GM12878 (cell line): ENCODE data around the gene NT5DC4.

ENCODE experiments used
- CBX5 ChIP-seq: sonication (generic); IDR thresholded peaks from 2 replicates; pipeline ENCODE4 v1.6.1; 2016; ENCODE audit warnings: low read depth, moderate library complexity, mild to moderate bottlenecking, inconsistent platforms
- MXI1 ChIP-seq: fragments of 150-350 bp; IDR thresholded peaks from 2 replicates; pipeline ENCODE4 v1.6.1; 2011; ENCODE audit warnings: low read depth, mild to moderate bottlenecking, inconsistent platforms, low read length, improper control_type of control experiment
- NFIC ChIP-seq: IDR thresholded peaks from 2 replicates; pipeline ENCODE4 v1.6.1; 2012; ENCODE audit warnings: low read depth, mild to moderate bottlenecking, inconsistent platforms, low read length, moderate library complexity
- RELA ChIP-seq: fragments of 450-650 bp; IDR thresholded peaks from 2 replicates; pipeline ENCODE4 v1.8.0; 2014; ENCODE audit warnings: borderline replicate concordance; ENCODE audit not compliant: partially characterized antibody
- SIN3A ChIP-seq: IDR thresholded peaks from 2 replicates; pipeline ENCODE4 v1.6.1; 2012; ENCODE audit warnings: low read depth, low read length, improper control_type of control experiment
- SMAD1 ChIP-seq: fragments of 450-650 bp; IDR thresholded peaks from 2 replicates; pipeline ENCODE4 v1.6.1; 2018; ENCODE audit warnings: mild to moderate bottlenecking, low read depth; ENCODE audit not compliant: partially characterized antibody
- TAF1 ChIP-seq: IDR thresholded peaks from 2 replicates; pipeline ENCODE4 v1.6.1; 2011; ENCODE audit warnings: mild to moderate bottlenecking, low read depth, low read length, borderline replicate concordance
- TF ChIP-seq, protein P1 (sequence below): IDR thresholded peaks from 2 replicates; pipeline ENCODE4 v1.6.1; 2011; ENCODE audit warnings: borderline replicate concordance, low read depth, mild to moderate bottlenecking, moderate library complexity, mixed read lengths, low read length; ENCODE audit not compliant: insufficient read depth; ENCODE audit errors: extremely low read length
- TF ChIP-seq, protein P2 (sequence below): IDR thresholded peaks from 2 replicates; pipeline ENCODE4 v1.6.1; 2011; ENCODE audit warnings: low read depth, low read length, improper control_type of control experiment, borderline replicate concordance
- TF ChIP-seq, protein P3 (sequence below), 3 experiments: IDR thresholded peaks in 2 of 3; conservative IDR thresholded peaks in 1 of 3; 2 replicates each; pipeline ENCODE4 v1.5.1; 2011; ENCODE audit warnings: low read depth in 3 of 3, low read length in 3 of 3, mild to moderate bottlenecking in 3 of 3, control low read depth in 2 of 3, moderate library complexity in 2 of 3, inconsistent platforms in 1 of 3, mixed read lengths in 1 of 3; ENCODE audit not compliant: control insufficient read depth in 2 of 3, insufficient read depth in 1 of 3; ENCODE audit errors: extremely low read depth in 1 of 3

DNA sequence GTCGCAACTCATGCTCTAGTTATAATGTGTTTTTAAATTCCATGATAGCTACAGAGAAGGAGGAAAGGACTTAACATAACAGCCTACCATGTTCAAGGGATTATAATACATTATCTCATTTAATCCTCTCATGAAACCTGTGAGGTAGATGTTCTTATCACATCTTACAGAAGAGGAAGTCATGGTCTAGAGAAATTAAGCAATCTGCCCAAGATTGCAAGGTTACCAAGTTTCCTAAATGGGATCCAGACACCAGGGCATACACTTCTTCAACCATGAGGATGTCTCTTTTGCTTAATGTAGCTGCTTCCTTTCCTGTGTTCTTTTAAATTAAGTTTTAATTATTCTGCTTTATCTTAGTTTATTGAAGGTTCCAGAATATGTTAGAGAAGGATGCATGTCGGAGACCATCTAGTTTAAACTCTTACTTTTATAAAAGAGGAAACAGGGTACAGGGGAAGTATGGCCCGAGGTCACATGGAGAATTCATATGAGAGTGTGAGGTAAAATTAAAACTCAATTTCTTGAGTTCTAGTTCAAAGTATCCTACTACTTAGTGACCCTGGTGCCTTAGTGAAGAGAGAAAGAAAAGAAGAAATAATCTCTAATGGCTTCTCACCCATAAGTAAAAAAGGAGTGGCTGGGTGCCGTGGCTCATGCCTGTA lies 67.0 kb downstream of the NT5DC4 start:
- TF ChIP-seq RELA (no peak), CBX5 (no peak), NFIC (no peak), SMAD1 (no peak), MXI1 (no peak), SIN3A (no peak), TAF1 (no peak)
- TF ChIP-seq, protein P1, sequence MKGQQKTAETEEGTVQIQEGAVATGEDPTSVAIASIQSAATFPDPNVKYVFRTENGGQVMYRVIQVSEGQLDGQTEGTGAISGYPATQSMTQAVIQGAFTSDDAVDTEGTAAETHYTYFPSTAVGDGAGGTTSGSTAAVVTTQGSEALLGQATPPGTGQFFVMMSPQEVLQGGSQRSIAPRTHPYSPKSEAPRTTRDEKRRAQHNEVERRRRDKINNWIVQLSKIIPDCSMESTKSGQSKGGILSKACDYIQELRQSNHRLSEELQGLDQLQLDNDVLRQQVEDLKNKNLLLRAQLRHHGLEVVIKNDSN = no peak
- TF ChIP-seq, protein P2, sequence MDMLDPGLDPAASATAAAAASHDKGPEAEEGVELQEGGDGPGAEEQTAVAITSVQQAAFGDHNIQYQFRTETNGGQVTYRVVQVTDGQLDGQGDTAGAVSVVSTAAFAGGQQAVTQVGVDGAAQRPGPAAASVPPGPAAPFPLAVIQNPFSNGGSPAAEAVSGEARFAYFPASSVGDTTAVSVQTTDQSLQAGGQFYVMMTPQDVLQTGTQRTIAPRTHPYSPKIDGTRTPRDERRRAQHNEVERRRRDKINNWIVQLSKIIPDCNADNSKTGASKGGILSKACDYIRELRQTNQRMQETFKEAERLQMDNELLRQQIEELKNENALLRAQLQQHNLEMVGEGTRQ = no peak
- TF ChIP-seq, protein P3, sequence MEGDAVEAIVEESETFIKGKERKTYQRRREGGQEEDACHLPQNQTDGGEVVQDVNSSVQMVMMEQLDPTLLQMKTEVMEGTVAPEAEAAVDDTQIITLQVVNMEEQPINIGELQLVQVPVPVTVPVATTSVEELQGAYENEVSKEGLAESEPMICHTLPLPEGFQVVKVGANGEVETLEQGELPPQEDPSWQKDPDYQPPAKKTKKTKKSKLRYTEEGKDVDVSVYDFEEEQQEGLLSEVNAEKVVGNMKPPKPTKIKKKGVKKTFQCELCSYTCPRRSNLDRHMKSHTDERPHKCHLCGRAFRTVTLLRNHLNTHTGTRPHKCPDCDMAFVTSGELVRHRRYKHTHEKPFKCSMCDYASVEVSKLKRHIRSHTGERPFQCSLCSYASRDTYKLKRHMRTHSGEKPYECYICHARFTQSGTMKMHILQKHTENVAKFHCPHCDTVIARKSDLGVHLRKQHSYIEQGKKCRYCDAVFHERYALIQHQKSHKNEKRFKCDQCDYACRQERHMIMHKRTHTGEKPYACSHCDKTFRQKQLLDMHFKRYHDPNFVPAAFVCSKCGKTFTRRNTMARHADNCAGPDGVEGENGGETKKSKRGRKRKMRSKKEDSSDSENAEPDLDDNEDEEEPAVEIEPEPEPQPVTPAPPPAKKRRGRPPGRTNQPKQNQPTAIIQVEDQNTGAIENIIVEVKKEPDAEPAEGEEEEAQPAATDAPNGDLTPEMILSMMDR (IDR thresholded peaks at IDR 0.05 in 2 of 3, conservative IDR thresholded peaks at IDR 0.05 in 1 of 3; ENCODE audit: control insufficient read depth in 2 of 3, extremely low read depth in 1 of 3, insufficient read depth in 1 of 3, low read depth in 3 of 3, low read length in 3 of 3) = no peak
